CD4-positive, CD25-positive, alpha-beta regulatory T cell (primary cell): ENCODE results near the gene CFAP90. TPM values are rescaled to one million over a fixed set of nuclear protein-coding genes. Genes with fewer than 3 reads are reported as not detected.

ENCODE experiments used
- ATAC-seq, 2 donors: fragments of 150-1000 bp; cut with Tn5 transposase; one replicate each; pipeline ENCODE4 v1.10.0; 2021; ENCODE audit warnings: low read depth in 2 of 2, moderate number of reproducible peaks in 2 of 2, moderate library complexity in 1 of 2
- DNase-seq, 3 donors: peaks; one replicate each; pipeline versions ENCODE4 v3.0.0 to v3.0.0-alpha.2; 2012 to 2022; ENCODE audit warnings: mixed read lengths in 1 of 3
- H3K27ac ChIP-seq: one replicate; pipeline ENCODE4 v1.7.0; 2013; ENCODE audit warnings: mild to moderate bottlenecking, low read length; ENCODE audit not compliant: insufficient read depth, poor library complexity, severe bottlenecking
- H3K27me3 ChIP-seq: one replicate; pipeline ENCODE4 v1.7.0; 2013; ENCODE audit warnings: low read length; ENCODE audit not compliant: control insufficient read depth, insufficient read depth
- H3K36me3 ChIP-seq: one replicate; pipeline ENCODE4 v1.7.0; 2013; ENCODE audit warnings: mild to moderate bottlenecking, low read length, moderate library complexity; ENCODE audit not compliant: control insufficient read depth, insufficient read depth
- H3K4me1 ChIP-seq: 2 replicates; pipeline ENCODE4 v1.7.0; 2013; ENCODE audit warnings: mild to moderate bottlenecking, low read length; ENCODE audit not compliant: insufficient read depth, control insufficient read depth, poor library complexity, severe bottlenecking
- H3K4me3 ChIP-seq: one replicate; pipeline ENCODE4 v1.7.0; 2013; ENCODE audit warnings: low read depth, mild to moderate bottlenecking, low read length, moderate library complexity
- H3K9me3 ChIP-seq, 2 experiments: 1 replicate in 1 of 2; 2 replicates in 1 of 2; pipeline ENCODE4 v1.7.0; 2013; ENCODE audit warnings: low read length in 2 of 2, mild to moderate bottlenecking in 1 of 2, moderate library complexity in 1 of 2; ENCODE audit not compliant: control insufficient read depth in 2 of 2
- H3K27ac Mint-ChIP-seq, 3 donors: one replicate each; pipeline ENCODE4 v1.8.0; 2020 to 2022; ENCODE audit warnings: mild to moderate bottlenecking in 3 of 3, mixed read lengths in 3 of 3, moderate library complexity in 2 of 3
- H3K27me3 Mint-ChIP-seq: one replicate; pipeline ENCODE4 v1.8.0; 2022; ENCODE audit warnings: mild to moderate bottlenecking, mixed read lengths
- H3K36me3 Mint-ChIP-seq: one replicate; pipeline ENCODE4 v1.8.0; 2020; ENCODE audit warnings: mixed read lengths
- H3K4me1 Mint-ChIP-seq, 4 donors: one replicate each; pipeline ENCODE4 v1.8.0; 2020 to 2022; ENCODE audit warnings: mixed read lengths in 4 of 4, mild to moderate bottlenecking in 1 of 4
- H3K4me3 Mint-ChIP-seq, 4 donors: one replicate each; pipeline ENCODE4 v1.8.0; 2020 to 2022; ENCODE audit warnings: mild to moderate bottlenecking in 4 of 4, mixed read lengths in 4 of 4, moderate library complexity in 3 of 4
- H3K9me3 Mint-ChIP-seq, 7 donors: one replicate each; pipeline ENCODE4 v1.8.0; 2020 to 2022; ENCODE audit warnings: mixed read lengths in 7 of 7, mild to moderate bottlenecking in 3 of 7, moderate library complexity in 2 of 7
- polyA plus RNA-seq, 4 donors: library from polyadenylated mRNA; unstranded; fragments of 300-500 nt; fragmentation: Illumina TruSeq; gene quantifications; one replicate each; pipeline ENCODE4 v1.2.3, GENCODE V29; 2021
- total RNA-seq: library from RNA; stranded (reverse); gene quantifications from one replicate; pipeline ENCODE4 v1.2.3, GENCODE V29; 2022

Gene CFAP90
- total and polyA plus RNA-seq, 5 donors from 2014 or later, result not detected

DNA sequence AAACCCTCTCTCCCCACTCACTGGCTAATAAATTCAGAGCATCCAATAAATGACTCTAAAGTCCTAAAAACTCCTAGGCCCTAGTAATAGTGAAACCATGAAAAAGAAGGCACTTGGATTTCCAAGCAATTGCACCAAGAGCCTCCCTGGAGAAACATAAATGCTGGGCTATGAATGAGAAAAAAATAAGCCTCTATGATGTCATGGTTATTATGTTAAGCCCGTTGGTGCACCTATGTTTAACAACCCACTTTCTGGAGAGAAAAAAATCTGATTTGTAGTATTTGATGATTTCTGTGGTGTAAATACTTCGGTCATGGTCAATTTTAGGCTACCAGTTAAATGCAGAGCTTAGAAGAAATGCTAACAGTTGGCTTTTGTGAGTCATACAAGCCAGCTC is 8.4 kb downstream of the CFAP90 start:
- H3K9me3 ChIP-seq, result no peaks in the 10 kb centered on the region
- peaks cover 51% of the 10 kb centered on the region for H3K27me3 Mint-ChIP-seq
- no peak overlapping the region for H3K4me3 Mint-ChIP-seq
- no peaks in the 10 kb centered on the region for H3K4me1 Mint-ChIP-seq
- peaks cover 21% of the 10 kb centered on the region for H3K27me3 ChIP-seq
- H3K36me3 ChIP-seq, result no peaks in the 10 kb centered on the region
- no peak overlapping the region for H3K27ac ChIP-seq
- H3K27ac Mint-ChIP-seq, result no peak overlapping the region
- H3K36me3 Mint-ChIP-seq, result no peaks in the 10 kb centered on the region
- no peak for ATAC-seq
- no peak overlapping the region for H3K4me3 ChIP-seq
- DNase-seq, result no peak
- H3K9me3 Mint-ChIP-seq, result peaks cover 0 to 3% (median 1%) of the 10 kb centered on the region in 7 donors
- no peaks in the 10 kb centered on the region for H3K4me1 ChIP-seq

DNA sequence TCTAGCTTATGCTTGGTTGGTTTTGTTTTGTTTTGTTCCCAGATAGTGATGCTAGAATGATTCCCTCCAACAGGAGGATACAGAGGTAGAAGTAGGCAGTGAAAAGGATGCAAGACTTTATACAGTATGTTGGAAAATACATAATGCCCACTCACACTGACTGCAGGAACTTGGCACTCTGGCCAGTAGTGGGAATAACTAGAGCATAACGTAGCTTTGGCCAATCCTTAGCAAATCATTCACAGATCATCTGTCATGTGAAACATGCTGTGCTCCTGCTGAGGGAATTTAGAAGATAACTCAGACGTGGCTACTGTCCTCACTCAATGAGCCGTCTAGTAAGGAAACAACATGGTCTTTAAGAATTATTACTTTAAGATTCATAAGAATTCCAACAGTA is 13.5 kb downstream of the CFAP90 start:
- no peaks in the 10 kb centered on the region for H3K36me3 Mint-ChIP-seq

DNA sequence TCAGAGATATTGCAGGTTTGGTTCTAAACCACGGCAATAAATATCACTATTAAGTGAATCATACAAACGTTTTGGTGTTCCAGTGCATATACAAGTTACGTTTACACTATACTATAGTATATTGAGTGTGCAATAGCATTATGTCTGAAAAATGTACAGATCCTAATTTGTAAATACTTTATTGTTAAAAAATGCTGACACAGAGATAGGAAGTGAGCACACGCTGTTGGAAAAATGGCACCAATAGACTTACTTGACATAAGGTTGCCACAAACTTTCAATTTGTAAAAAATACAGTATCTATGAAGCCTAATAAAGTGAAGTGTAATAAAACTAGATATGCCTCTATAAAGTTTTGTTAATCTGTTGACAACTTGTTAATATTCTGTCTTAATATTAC is 16.0 kb downstream of the CFAP90 start:
- H3K27ac ChIP-seq, result no peak overlapping the region
- H3K9me3 ChIP-seq, result no peaks in the 10 kb centered on the region
- no peak overlapping the region for H3K4me3 ChIP-seq
- Mint-ChIP-seq H3K4me1 (no peaks in the 10 kb centered on the region), H3K27ac (no peak overlapping the region), H3K4me3 (no peak overlapping the region), H3K9me3 (no peaks in the 10 kb centered on the region), H3K36me3 (no peaks in the 10 kb centered on the region), H3K27me3 (peaks cover 5% of the 10 kb centered on the region)
- no peaks in the 10 kb centered on the region for H3K36me3 ChIP-seq
- ATAC-seq (no peak), DNase-seq (no peak)
- H3K27me3 ChIP-seq, result peaks cover 2% of the 10 kb centered on the region
- no peaks in the 10 kb centered on the region for H3K4me1 ChIP-seq

More for the DNA sequence above, 13.5 kb downstream of the CFAP90 start:
- Histone ChIP-seq H3K4me1 (no peaks in the 10 kb centered on the region), H3K4me3 (no peak overlapping the region), H3K27ac (no peak overlapping the region), H3K36me3 (no peaks in the 10 kb centered on the region), H3K27me3 (peaks cover 3% of the 10 kb centered on the region), H3K9me3 (no peaks in the 10 kb centered on the region)
- Mint-ChIP-seq H3K4me1 (no peaks in the 10 kb centered on the region), H3K27ac (no peak overlapping the region), H3K4me3 (no peak overlapping the region), H3K27me3 (peaks cover 26% of the 10 kb centered on the region), H3K9me3 (peaks cover 0 to 2% (median 0%) of the 10 kb centered on the region in 7 donors)
- ATAC-seq (no peak), DNase-seq (no peak)

DNA sequence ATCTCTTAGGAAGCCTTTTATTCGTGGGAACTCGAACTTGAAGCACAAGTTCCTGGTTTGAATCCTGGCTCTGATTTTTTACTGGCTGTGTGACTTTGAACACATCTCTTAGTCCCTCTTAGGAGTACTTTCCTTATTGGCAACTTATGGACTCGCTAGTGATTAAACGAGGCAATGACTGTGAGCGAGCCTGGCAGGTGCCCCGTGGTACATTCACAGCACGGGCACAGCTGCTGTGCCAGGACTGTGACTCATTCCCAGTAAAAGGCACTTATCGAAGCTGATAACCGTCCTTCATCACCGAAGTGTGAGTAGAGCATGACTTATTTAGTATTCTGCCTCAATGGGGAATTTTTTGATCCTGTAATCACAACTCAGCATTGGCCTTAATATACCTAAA is 22.7 kb downstream of the CFAP90 start:
- ATAC-seq (no peak), DNase-seq (no peak)
- H3K27me3 Mint-ChIP-seq, result peaks cover 8% of the 10 kb centered on the region
- H3K4me1 ChIP-seq, result no peaks in the 10 kb centered on the region
- H3K36me3 ChIP-seq, result no peaks in the 10 kb centered on the region
- no peak overlapping the region for H3K27ac Mint-ChIP-seq
- no peak overlapping the region for H3K27ac ChIP-seq
- H3K36me3 Mint-ChIP-seq, result no peaks in the 10 kb centered on the region
- no peaks in the 10 kb centered on the region for H3K4me1 Mint-ChIP-seq
- H3K4me3 Mint-ChIP-seq, result no peak overlapping the region
- H3K27me3 ChIP-seq, result no peaks in the 10 kb centered on the region
- no peaks in the 10 kb centered on the region for H3K9me3 ChIP-seq
- no peaks in the 10 kb centered on the region for H3K9me3 Mint-ChIP-seq
- no peak overlapping the region for H3K4me3 ChIP-seq

DNA sequence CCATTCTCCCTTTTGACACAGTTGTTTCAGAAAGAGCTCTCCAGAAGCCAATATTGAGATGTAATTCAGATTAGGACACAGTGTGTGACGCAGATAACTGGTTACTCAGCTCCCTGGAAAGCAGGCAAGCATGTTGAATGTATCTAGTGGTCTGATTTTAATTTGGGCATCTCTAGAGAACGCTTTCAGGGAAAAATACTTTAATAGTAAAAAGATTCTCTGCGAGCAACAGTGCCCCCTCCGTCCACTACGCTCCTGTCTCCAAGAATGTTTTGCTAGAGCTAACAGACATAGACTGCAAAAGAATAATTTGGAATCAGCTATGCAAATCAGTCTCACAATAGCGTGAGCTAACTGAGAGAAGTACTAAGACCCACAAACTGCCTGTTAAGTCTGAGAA is 23.3 kb downstream of the CFAP90 start:
- Mint-ChIP-seq H3K4me1 (no peaks in the 10 kb centered on the region), H3K36me3 (no peaks in the 10 kb centered on the region), H3K4me3 (no peak overlapping the region), H3K27ac (no peak overlapping the region), H3K9me3 (no peaks in the 10 kb centered on the region), H3K27me3 (peaks cover 8% of the 10 kb centered on the region)
- Histone ChIP-seq H3K27me3 (no peaks in the 10 kb centered on the region), H3K4me1 (no peaks in the 10 kb centered on the region), H3K27ac (no peak overlapping the region), H3K4me3 (no peak overlapping the region), H3K9me3 (no peaks in the 10 kb centered on the region), H3K36me3 (no peaks in the 10 kb centered on the region)
- ATAC-seq (no peak), DNase-seq (no peak)

DNA sequence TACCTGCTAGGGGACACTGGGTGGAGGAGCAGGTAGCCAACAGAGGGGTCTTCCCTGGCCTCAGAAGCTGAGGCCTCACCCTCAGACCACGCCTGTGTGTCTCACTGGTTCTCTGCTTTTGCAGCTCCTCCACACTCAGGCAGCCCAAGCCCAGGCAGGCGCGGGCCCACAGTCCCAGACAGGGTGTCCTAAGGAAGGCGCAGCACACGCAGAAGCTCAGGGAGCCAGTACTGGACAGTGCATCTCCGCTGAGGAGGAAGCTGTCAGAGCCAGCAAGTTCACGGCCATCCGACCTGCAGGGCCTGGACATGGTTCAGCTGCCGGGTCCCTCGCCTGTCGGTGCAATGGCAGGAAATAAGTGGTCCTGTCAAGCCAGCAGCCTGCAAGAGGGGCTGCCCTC is 25.3 kb downstream of the CFAP90 start:
- no peaks in the 10 kb centered on the region for H3K36me3 ChIP-seq
- no peaks in the 10 kb centered on the region for H3K4me1 Mint-ChIP-seq
- H3K27ac ChIP-seq, result no peak overlapping the region
- no peaks in the 10 kb centered on the region for H3K9me3 ChIP-seq
- peaks cover 4% of the 10 kb centered on the region for H3K27me3 Mint-ChIP-seq
- H3K27me3 ChIP-seq, result no peaks in the 10 kb centered on the region
- no peak for ATAC-seq
- no peak for DNase-seq
- H3K4me1 ChIP-seq, result no peaks in the 10 kb centered on the region
- no peaks in the 10 kb centered on the region for H3K36me3 Mint-ChIP-seq
- no peak overlapping the region for H3K27ac Mint-ChIP-seq
- no peak overlapping the region for H3K4me3 ChIP-seq
- H3K9me3 Mint-ChIP-seq, result no peaks in the 10 kb centered on the region
- no peak overlapping the region for H3K4me3 Mint-ChIP-seq

DNA sequence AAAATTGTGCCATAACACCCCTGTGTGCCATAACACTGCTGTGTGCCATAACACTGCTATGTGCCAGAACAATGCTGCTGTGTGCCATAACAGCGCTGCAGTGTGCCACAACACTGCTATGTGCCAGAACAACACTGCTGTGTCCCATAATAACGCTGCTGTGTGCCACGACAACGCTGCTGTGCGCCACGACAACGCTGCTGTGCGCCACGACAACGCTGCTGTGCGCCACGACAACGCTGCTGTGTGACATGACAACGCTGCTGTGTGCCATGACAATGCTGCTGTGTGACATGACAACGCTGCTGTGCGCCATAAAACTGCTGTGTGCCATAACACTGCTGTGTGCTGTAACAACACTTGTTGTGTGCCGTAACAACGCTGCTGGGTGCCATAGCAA is 25.9 kb downstream of the CFAP90 start:
- no peaks in the 10 kb centered on the region for H3K36me3 Mint-ChIP-seq
- ATAC-seq, result no peak
- no peaks in the 10 kb centered on the region for H3K9me3 ChIP-seq
- no peak overlapping the region for H3K4me3 Mint-ChIP-seq
- H3K27ac Mint-ChIP-seq, result no peak overlapping the region
- no peak for DNase-seq
- H3K4me1 Mint-ChIP-seq, result no peaks in the 10 kb centered on the region
- no peak overlapping the region for H3K27ac ChIP-seq
- no peaks in the 10 kb centered on the region for H3K9me3 Mint-ChIP-seq
- H3K27me3 ChIP-seq, result no peaks in the 10 kb centered on the region
- no peak overlapping the region for H3K4me3 ChIP-seq
- H3K27me3 Mint-ChIP-seq, result peaks cover 4% of the 10 kb centered on the region
- no peaks in the 10 kb centered on the region for H3K36me3 ChIP-seq
- no peaks in the 10 kb centered on the region for H3K4me1 ChIP-seq

DNA sequence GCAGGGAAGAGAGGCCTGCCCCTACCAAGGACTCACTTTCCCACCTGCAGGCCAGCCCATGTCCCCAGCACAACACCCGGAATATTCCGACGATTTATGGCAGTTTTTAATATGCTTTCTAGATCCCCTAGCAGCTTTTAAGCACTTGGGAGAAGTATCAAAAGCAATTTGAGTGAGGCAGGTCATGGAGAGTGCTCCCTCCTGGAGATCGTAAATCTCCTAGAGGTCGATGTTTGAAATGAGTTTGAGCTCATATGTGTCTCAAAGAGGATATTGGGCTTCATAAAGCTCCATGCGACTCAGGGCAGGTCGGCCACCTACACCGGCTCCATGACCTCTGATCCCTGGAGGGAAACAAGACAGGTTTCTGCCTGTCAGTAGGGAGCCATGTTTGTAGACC is 27.3 kb downstream of the CFAP90 start:
- Histone ChIP-seq H3K36me3 (no peaks in the 10 kb centered on the region), H3K4me1 (no peaks in the 10 kb centered on the region), H3K27ac (no peak overlapping the region), H3K4me3 (no peak overlapping the region), H3K27me3 (no peaks in the 10 kb centered on the region), H3K9me3 (no peaks in the 10 kb centered on the region)
- no peaks in the 10 kb centered on the region for H3K36me3 Mint-ChIP-seq
- no peak overlapping the region for H3K27ac Mint-ChIP-seq
- ATAC-seq (no peak), DNase-seq (no peak)
- H3K4me3 Mint-ChIP-seq, result no peak overlapping the region
- peaks cover 1% of the 10 kb centered on the region for H3K27me3 Mint-ChIP-seq
- H3K4me1 Mint-ChIP-seq, result no peaks in the 10 kb centered on the region
- no peaks in the 10 kb centered on the region for H3K9me3 Mint-ChIP-seq
